Liver (tissue), 9 donors: ENCODE measurements around the gene MON2. TPM values are rescaled to one million over a fixed set of nuclear protein-coding genes. Genes with fewer than 3 reads are reported as not detected.

Experiments used
- DNase-seq: peaks from one replicate; pipeline ENCODE4 v3.0.0-alpha.2; 2017; ENCODE audit warnings: low spot score
- H3K27ac ChIP-seq, 2 donors: one replicate each; pipeline ENCODE4 v1.7.0; 2013; ENCODE audit warnings: inconsistent platforms in 2 of 2, low read length in 2 of 2, control low read depth in 1 of 2, low read depth in 1 of 2, mild to moderate bottlenecking in 1 of 2
- H3K27me3 ChIP-seq, 4 donors: one replicate each; pipeline versions ENCODE4 v1.6.1 to v1.7.0; 2013; ENCODE audit warnings: low read length in 3 of 4, inconsistent platforms in 1 of 4, mild to moderate bottlenecking in 1 of 4, moderate library complexity in 1 of 4; ENCODE audit not compliant: control insufficient read depth in 4 of 4, insufficient read depth in 4 of 4
- H3K36me3 ChIP-seq, 4 donors: one replicate each; pipeline versions ENCODE4 v1.6.1 to v1.7.0; 2013; ENCODE audit warnings: low read length in 3 of 4, mild to moderate bottlenecking in 3 of 4, low read depth in 1 of 4, moderate library complexity in 1 of 4; ENCODE audit not compliant: control insufficient read depth in 4 of 4, insufficient read depth in 3 of 4
- H3K4me1 ChIP-seq, 4 donors: one replicate each; pipeline versions ENCODE4 v1.6.1 to v1.7.0; 2013; ENCODE audit warnings: low read length in 3 of 4, mild to moderate bottlenecking in 3 of 4, moderate library complexity in 1 of 4; ENCODE audit not compliant: control insufficient read depth in 4 of 4, insufficient read depth in 4 of 4
- H3K4me3 ChIP-seq, 3 donors: one replicate each; pipeline versions ENCODE4 v1.6.1 to v1.7.0; 2013; ENCODE audit warnings: low read length in 3 of 3, control low read depth in 1 of 3, low read depth in 1 of 3, mild to moderate bottlenecking in 1 of 3
- H3K9ac ChIP-seq, 2 donors: one replicate each; pipeline ENCODE4 v1.7.0; 2013; ENCODE audit warnings: low read length in 2 of 2, mild to moderate bottlenecking in 2 of 2, moderate library complexity in 2 of 2, control low read depth in 1 of 2, low read depth in 1 of 2
- H3K9me3 ChIP-seq, 4 donors: one replicate each; pipeline versions ENCODE4 v1.6.1 to v1.7.0; 2013; ENCODE audit warnings: low read length in 3 of 4; ENCODE audit not compliant: control insufficient read depth in 4 of 4
- EGR1 ChIP-seq, 2 donors: IDR thresholded peaks; 2 replicates each; pipeline ENCODE4 v1.6.1; 2016 to 2018; ENCODE audit warnings: antibody characterized with exemption in 2 of 2, low read depth in 2 of 2
- FOXA1 ChIP-seq: IDR thresholded peaks from 2 replicates; pipeline ENCODE4 v1.6.1; 2016; ENCODE audit warnings: antibody characterized with exemption
- FOXA2 ChIP-seq: IDR thresholded peaks from 2 replicates; pipeline ENCODE4 v1.6.1; 2016; ENCODE audit warnings: antibody characterized with exemption
- GABPA ChIP-seq, 2 donors: IDR thresholded peaks in 1 of 2; conservative IDR thresholded peaks in 1 of 2; 2 replicates each; pipeline ENCODE4 v1.6.1; 2016; ENCODE audit warnings: antibody characterized with exemption in 2 of 2, mild to moderate bottlenecking in 1 of 2, moderate library complexity in 1 of 2
- HNF4A ChIP-seq, 2 donors: conservative IDR thresholded peaks; 2 replicates each; pipeline ENCODE4 v1.6.1; 2016; ENCODE audit warnings: antibody characterized with exemption in 2 of 2, mild to moderate bottlenecking in 2 of 2
- HNF4G ChIP-seq: IDR thresholded peaks from 2 replicates; pipeline ENCODE4 v1.6.1; 2016; ENCODE audit warnings: antibody characterized with exemption
- JUND ChIP-seq, 2 donors: IDR thresholded peaks; 2 replicates each; pipeline ENCODE4 v1.6.1; 2016; ENCODE audit warnings: antibody characterized with exemption in 2 of 2
- MAX ChIP-seq: IDR thresholded peaks from 2 replicates; pipeline ENCODE4 v1.6.1; 2016; ENCODE audit warnings: antibody characterized with exemption
- NR2F2 ChIP-seq: IDR thresholded peaks from 2 replicates; pipeline ENCODE4 v1.6.1; 2016; ENCODE audit warnings: antibody characterized with exemption
- RAD21 ChIP-seq, 2 donors: IDR thresholded peaks; 2 replicates each; pipeline ENCODE4 v1.6.1; 2016; ENCODE audit warnings: antibody characterized with exemption in 2 of 2, mild to moderate bottlenecking in 2 of 2
- REST ChIP-seq: IDR thresholded peaks from 2 replicates; pipeline ENCODE4 v1.6.1; 2016; ENCODE audit warnings: antibody characterized with exemption, mild to moderate bottlenecking
- RXRA ChIP-seq, 2 donors: IDR thresholded peaks; 2 replicates each; pipeline ENCODE4 v1.6.1; 2017 to 2018; ENCODE audit warnings: antibody characterized with exemption in 2 of 2, mild to moderate bottlenecking in 1 of 2
- SP1 ChIP-seq: IDR thresholded peaks from 2 replicates; pipeline ENCODE4 v1.6.1; 2018; ENCODE audit warnings: antibody characterized with exemption, mild to moderate bottlenecking
- TAF1 ChIP-seq: conservative IDR thresholded peaks from 2 replicates; pipeline ENCODE4 v1.6.1; 2016; ENCODE audit warnings: antibody characterized with exemption, mild to moderate bottlenecking
- YY1 ChIP-seq: IDR thresholded peaks from 2 replicates; pipeline ENCODE4 v1.6.1; 2016; ENCODE audit warnings: antibody characterized with exemption, mild to moderate bottlenecking
- WGBS: extraction: QIAGEN DNeasy Blood & Tissue Kit; methylation state at CpG from one replicate; pipeline ENCODE4 v1.1.7; 2013; 5-methylcytosine and 5-hydroxymethylcytosine counted together
- polyA plus RNA-seq, 2 donors: library from polyadenylated mRNA; stranded (reverse) in 1 of 2; unstranded in 1 of 2; fragments of 200-250 nt in 1 of 2; fragments of >200 nt in 1 of 2; fragmentation: Nextera tagmentation in 1 of 2; extraction: Ambion mirVana in 1 of 2; gene quantifications; one replicate each; pipeline versions ENCODE4 v1.2.1 to v1.2.3, GENCODE V29; 2013 to 2015
- total RNA-seq, 2 donors: library from RNA; depleted of rRNA; stranded (reverse); fragments of >200 nt; gene quantifications; one replicate each; pipeline ENCODE4 v1.2.3, GENCODE V29; 2014
- TF ChIP-seq, protein P1 (sequence below): fragments of 150-350 bp; IDR thresholded peaks from 2 replicates; pipeline ENCODE4 v1.5.1; 2017; ENCODE audit warnings: improper control_type of control experiment, low read depth, low read length; ENCODE audit not compliant: missing input control
- TF ChIP-seq, protein P2 (sequence below): IDR thresholded peaks from 2 replicates; pipeline ENCODE4 v1.6.1; 2016; ENCODE audit warnings: antibody characterized with exemption
- TF ChIP-seq, protein P3 (sequence below): IDR thresholded peaks from 2 replicates; pipeline ENCODE4 v1.6.1; 2016; ENCODE audit warnings: antibody characterized with exemption
- donor health status: healthy.
- donor health status: healthy.
- donor health status: healthy.
- donor health status: healthy.
- donor health status: healthy.

Gene MON2
- total and polyA plus RNA-seq, 4 donors, result 7.5 to 69.9 (median 25.8) TPM

- no peak for DNase-seq
- H3K4me3 ChIP-seq, result no peak overlapping the region
- H3K9me3 ChIP-seq, result no peaks in the 10 kb centered on the region
- peaks cover 0 to 28% (median 18%) of the 10 kb centered on the region in 4 donors for H3K4me1 ChIP-seq
- TF ChIP-seq RXRA (IDR thresholded peaks at IDR 0.05) (peak in 1 of 2 donors; percentile 5), JUND (IDR thresholded peaks at IDR 0.05) (peak in 1 of 2 donors; percentile 15), EGR1 (IDR thresholded peaks at IDR 0.05; ENCODE audit: low read depth in 2 of 2) (no peak), RAD21 (IDR thresholded peaks at IDR 0.05) (no peak), NR2F2 (peak; percentile 27), GABPA (IDR thresholded peaks at IDR 0.05 in 1 of 2, conservative IDR thresholded peaks at IDR 0.05 in 1 of 2) (no peak), MAX (no peak), REST (no peak), FOXA1 (no peak), HNF4G (no peak), YY1 (peak; percentile 30), TAF1 (no peak), FOXA2 (no peak), HNF4A (conservative IDR thresholded peaks at IDR 0.05) (no peak), SP1 (no peak)
- TF ChIP-seq, protein P1, sequence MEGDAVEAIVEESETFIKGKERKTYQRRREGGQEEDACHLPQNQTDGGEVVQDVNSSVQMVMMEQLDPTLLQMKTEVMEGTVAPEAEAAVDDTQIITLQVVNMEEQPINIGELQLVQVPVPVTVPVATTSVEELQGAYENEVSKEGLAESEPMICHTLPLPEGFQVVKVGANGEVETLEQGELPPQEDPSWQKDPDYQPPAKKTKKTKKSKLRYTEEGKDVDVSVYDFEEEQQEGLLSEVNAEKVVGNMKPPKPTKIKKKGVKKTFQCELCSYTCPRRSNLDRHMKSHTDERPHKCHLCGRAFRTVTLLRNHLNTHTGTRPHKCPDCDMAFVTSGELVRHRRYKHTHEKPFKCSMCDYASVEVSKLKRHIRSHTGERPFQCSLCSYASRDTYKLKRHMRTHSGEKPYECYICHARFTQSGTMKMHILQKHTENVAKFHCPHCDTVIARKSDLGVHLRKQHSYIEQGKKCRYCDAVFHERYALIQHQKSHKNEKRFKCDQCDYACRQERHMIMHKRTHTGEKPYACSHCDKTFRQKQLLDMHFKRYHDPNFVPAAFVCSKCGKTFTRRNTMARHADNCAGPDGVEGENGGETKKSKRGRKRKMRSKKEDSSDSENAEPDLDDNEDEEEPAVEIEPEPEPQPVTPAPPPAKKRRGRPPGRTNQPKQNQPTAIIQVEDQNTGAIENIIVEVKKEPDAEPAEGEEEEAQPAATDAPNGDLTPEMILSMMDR, result no peak
- TF ChIP-seq, protein P2, sequence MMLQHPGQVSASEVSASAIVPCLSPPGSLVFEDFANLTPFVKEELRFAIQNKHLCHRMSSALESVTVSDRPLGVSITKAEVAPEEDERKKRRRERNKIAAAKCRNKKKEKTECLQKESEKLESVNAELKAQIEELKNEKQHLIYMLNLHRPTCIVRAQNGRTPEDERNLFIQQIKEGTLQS, result no peak
- TF ChIP-seq, protein P3, sequence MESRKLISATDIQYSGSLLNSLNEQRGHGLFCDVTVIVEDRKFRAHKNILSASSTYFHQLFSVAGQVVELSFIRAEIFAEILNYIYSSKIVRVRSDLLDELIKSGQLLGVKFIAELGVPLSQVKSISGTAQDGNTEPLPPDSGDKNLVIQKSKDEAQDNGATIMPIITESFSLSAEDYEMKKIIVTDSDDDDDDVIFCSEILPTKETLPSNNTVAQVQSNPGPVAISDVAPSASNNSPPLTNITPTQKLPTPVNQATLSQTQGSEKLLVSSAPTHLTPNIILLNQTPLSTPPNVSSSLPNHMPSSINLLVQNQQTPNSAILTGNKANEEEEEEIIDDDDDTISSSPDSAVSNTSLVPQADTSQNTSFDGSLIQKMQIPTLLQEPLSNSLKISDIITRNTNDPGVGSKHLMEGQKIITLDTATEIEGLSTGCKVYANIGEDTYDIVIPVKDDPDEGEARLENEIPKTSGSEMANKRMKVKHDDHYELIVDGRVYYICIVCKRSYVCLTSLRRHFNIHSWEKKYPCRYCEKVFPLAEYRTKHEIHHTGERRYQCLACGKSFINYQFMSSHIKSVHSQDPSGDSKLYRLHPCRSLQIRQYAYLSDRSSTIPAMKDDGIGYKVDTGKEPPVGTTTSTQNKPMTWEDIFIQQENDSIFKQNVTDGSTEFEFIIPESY, result no peak
- no peak overlapping the region for H3K9ac ChIP-seq
- WGBS, result 76% methylated on average over 2 of the region's 2 CpGs
- no peaks in the 10 kb centered on the region for H3K27me3 ChIP-seq
- H3K27ac ChIP-seq, result no peak overlapping the region
- peaks cover 2 to 13% (median 6%) of the 10 kb centered on the region in 4 donors for H3K36me3 ChIP-seq
Observed at GRCh38 chr12:62537551-62537950, 70.9 kb downstream of the MON2 start.
